ENCODE results near the gene DSC2.

DSC2 gene

DNA sequence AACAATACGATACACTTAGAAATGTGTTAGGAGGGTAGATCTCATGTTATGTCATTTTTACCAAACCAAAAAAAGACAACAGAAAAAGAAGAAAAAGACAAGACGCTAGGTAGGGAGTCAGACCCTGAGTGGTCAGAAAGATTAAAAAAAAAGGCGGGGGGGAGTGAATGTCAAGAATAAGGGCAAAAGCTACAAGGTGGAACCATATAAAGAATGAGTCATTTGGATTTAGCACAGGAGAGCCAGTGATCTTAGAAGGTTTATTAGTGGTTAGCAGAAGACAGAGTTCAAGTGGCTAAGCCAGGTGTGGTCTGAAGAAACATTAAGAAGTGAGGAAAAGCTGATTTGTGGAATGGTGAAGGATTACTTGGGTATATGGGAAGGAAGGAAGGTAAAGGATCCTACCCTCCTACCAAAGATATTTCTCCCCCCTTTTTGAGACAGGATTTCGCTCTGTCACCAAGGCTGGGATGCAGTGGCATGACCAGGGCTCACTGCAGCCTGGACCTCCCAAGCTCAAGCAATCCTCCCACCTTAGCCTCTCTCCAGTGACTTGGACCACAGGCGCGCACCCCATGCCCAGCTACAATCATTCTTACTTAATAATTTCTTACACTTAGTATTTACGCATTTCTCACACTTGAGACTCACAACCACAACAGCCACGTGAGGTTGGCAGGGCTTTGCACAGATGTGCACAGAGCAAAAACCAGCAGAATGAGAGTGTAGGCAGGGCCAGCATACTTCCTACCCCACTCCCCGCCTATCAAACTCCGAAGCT is 2.6 kb downstream of the DSC2 start:
- in situ Hi-C loops (cut with MboI; ENCODE audit: low sequenced_read_pairs), result no loop called here

GRCh38 chr18:31098878-31099277 is 3.3 kb downstream of the DSC2 start:
- in situ Hi-C loops (cut with MboI; ENCODE audit: low sequenced_read_pairs), result no loop called here

GRCh38 chr18:31097666-31098065 is 4.6 kb downstream of the DSC2 start:
- in situ Hi-C loops (cut with MboI; ENCODE audit: low sequenced_read_pairs), result no loop called here

- in situ Hi-C loops (cut with MboI; ENCODE audit: low sequenced_read_pairs), result no loop called here
Observed at GRCh38 chr18:31093880-31094279, 8.3 kb downstream of the DSC2 start.

DNA sequence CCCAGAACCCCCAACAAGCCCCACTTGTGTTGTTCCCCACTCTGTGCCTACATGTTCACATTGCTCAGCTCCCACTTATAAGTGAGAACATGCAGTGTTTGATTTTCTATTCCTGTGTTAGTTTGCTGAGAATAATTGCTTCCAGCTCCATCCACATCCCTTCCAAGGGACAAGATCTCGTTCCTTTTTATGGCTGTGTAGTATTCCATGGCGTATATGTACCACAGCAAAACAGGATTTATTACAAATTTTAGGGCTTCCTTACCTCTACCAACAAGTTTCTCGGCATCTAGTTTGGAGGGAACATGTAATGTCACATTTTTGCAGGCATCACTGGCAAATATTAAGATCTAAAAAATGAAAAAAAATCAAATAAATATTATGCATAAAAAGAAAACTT is 8.9 kb downstream of the DSC2 start:
- in situ Hi-C loops (cut with MboI; ENCODE audit: low sequenced_read_pairs), result no loop called here

- in situ Hi-C loops (cut with MboI; ENCODE audit: low sequenced_read_pairs), result no loop called here
Observed at GRCh38 chr18:31091350-31091749, 10.9 kb downstream of the DSC2 start.

DNA sequence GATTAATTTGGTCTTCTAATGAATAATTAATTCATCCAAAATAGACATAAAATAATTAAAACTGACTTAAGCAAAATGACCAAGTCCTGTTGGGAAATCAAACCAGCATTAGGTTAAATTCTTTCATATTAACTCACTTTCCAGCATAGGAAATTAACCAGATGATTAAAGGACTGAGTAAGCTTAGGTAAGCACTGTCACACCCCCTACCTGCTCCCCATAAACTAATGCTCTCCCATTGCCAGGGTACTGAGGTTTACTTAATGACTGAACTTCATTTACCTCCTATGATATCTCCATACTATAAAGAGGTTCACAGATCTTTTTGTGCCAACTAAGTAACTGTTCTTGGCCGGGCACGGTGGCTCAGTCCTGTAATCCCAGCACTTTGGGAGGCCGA is 13.7 kb downstream of the DSC2 start:
- in situ Hi-C loops (cut with MboI; ENCODE audit: low sequenced_read_pairs), result no loop called here

DNA sequence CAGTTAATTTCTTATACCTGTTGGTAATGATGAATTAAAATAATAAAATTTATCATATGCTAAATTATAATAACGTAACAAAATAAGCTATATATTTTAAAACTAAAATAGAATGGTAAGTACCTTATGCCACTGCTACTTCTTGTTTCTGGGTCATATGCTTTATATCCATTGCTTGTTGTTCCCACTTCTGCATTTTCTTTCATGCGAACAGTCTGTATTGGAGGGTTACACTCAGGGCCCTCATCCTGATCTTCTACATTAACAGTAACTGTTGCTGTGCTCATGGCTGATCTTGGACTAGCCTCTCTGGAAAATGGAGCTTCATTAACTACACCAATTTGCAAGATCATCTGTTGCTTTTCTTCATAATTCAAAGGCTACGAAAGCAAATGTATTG is 22.2 kb downstream of the DSC2 start:
- in situ Hi-C loops (cut with MboI; ENCODE audit: low sequenced_read_pairs), result no loop called here

DNA sequence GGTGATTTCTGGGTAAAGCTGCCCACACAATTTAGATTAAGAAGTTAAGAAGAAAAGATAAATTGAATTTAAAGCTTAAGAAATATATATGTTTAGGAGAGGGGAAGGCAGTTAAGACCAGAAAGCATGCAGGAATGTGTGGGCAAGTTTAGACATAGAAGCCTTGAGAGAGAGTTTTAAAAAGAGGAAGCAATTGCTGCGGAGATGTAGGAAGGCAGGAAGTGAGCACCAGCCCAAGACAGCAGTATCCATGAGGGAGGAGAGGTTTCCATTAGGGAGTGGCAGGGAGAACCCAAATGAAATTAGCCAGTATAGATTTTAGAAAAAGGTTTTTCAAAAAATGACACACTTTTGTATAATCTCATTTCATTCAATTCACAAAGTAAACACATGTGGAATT is 24.3 kb downstream of the DSC2 start:
- in situ Hi-C loops (cut with MboI; ENCODE audit: low sequenced_read_pairs), result no loop called here

DNA sequence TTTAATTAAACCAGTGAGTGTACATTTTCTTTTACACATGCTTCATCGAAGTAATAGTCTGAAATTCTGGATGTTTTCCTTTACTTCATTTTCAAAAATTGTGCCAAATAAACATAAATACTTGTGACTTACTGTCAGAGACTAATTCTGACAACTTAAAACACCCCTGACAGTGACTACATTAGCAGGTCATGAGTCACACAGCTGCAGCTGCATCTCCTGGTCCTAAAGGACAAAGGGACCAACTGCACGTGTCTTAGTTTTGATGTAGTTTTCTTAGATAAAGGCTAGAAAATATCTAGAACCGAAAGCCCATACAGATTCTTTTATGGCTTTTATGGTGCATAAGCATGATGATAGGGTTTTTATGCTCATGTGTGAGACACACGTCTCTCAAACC is 30.0 kb downstream of the DSC2 start:
- in situ Hi-C loops (cut with MboI; ENCODE audit: low sequenced_read_pairs), result no loop called here

DNA sequence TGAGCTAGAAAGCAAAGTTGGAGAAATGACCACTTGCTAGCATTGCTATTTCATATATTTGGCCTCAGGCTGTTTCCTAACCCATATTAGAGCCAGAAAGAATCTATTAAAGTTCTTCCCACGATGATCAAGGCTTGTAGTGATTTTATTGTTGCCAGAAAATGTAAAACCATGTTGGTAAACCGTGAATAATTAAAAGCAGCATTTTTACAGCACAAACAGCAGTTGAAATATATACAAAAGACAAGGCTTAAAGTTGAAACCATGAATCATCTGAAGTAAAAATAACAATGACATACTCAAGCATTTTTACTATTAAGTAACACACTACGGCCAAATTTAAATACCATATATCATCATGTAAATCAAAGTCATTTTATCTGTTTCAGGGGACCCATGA is 32.0 kb downstream of the DSC2 start:
- in situ Hi-C loops (cut with MboI; ENCODE audit: low sequenced_read_pairs), result no loop called here

DNA sequence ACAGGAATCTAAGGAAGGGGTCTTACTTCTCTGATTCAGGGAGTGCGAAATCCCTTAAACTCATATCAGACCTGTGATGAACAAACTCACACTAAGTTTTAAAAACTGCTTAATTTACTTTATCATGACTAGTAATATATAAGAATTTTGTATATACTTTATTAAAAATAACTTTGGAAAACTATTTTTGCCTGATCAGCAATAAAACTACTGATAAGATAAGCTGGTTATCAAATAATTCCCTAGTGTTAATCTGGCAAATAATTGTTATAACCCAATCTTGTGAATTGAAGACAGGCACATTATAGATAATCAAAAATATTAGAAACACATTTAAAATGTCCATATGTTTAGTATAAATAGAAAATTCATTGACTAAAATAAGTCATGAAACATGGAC is 36.0 kb downstream of the DSC2 start:
- in situ Hi-C loops (cut with MboI; ENCODE audit: low sequenced_read_pairs), result no loop called here

DNA sequence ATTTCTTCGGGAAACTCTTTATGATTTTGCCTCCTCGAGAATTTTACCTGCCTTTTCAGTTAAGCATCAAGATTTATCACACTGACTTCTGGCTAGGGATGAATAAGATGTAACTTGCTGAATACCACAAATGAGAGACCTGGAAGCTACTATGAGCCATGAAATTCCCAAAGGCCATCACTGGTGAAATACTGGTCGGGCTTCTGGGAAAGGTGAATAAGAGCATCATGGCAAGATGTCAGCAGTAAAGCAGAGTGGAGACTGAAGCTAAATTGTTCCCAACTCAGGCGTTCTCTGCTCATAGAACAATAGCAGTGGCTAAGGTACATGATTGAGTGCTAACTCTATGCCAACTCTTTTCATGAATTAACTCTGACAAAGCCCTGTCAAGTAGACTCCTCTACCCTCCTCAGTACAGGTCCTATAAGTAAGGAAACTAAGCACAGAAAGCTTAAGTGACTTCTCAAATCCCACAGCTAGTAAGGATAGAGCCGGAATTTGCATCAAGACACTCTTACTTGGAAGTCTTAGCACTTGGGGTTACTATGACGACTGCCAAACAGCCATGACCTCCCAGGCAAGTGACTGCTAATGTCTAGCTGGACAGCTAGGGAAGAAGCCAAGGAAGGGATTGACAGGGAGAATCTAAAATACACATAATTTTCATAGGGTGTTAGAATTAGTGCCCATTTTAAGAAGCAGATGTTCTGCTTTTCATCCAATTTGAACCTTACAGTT is 37.0 kb downstream of the DSC2 start:
- in situ Hi-C loops (cut with MboI; ENCODE audit: low sequenced_read_pairs), result no loop called here

DNA sequence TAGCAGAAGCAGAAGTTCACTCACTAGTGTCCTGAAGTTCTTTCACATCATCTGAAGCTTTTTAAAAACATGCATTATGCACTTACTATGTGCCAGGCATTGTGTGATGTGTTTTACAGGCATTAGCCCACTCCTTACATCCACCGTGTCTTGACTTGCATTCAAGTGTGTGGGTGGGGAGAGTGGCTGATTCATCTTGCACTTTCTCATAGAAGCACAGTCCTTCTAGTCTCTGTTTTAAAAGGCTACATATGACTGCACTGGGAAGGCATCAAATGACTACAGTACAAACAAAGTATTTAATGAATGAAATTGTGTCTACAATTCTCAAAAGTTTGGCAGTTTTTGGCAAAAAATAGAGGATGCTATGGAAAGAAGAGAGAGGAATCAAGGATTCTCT is 38.1 kb downstream of the DSC2 start:
- in situ Hi-C loops (cut with MboI; ENCODE audit: low sequenced_read_pairs), result no loop called here

DNA sequence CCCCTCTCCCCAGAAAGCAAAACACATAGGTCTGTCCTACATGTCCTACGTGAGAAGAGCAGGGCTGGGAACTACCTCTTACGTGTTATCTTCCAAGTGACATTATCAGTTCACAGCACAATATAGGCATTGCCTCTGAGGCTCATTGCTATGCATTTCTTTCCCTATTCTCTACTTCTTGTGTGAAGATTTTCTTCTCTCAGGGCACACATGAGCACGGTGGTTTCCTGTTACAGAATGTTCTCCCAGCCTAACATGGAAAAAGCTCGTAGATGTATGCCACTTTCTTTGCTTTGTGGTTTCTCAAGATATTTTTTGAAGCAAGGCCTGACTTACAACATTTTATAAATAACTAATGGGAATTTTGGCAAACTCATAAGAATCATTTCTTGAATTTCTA is 40.3 kb downstream of the DSC2 start:
- in situ Hi-C loops (cut with MboI; ENCODE audit: low sequenced_read_pairs), result no loop called here

DNA sequence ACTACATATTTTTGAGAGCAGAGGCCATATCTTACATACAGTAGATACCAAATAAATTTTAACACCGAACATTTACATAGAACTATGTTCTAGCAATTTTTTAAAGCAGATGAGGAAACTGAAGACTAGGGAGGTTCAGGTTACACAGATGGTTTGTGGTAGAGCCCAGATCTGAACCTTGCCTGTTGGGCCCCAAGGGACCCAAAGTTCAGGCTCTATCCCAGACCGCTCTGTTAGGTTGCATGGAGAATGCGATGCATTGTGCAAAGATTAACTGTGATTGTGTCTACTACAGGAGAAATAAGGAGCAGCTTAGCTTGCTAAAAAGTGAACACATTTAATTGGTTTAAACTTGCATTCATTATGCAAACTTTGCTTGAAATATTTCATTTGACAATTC is 43.3 kb downstream of the DSC2 start:
- in situ Hi-C loops (cut with MboI; ENCODE audit: low sequenced_read_pairs), result no loop called here

GRCh38 chr18:31057917-31058316 is 44.3 kb downstream of the DSC2 start:
- in situ Hi-C loops (cut with MboI; ENCODE audit: low sequenced_read_pairs), result no loop called here

DNA sequence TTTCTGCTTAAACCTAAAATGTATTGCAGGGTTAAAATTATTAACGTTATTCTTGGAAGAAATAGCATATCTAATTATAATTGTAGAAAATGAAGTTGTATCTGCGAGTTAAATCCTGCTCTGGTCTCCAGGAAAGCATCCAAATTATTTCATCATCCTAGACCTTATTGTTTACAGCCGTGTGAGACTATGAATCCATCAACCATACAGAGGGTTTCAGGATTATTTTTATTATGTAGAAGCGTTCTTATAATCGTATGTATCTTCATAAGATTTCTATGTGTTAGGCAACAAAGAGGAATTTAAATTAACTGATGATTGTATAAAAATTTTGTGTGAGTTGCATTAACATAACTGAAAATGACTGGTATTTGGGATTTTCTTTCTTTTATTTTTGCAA is 45.2 kb downstream of the DSC2 start:
- in situ Hi-C loops (cut with MboI; ENCODE audit: low sequenced_read_pairs), result no loop called here

- in situ Hi-C loops (cut with MboI; ENCODE audit: low sequenced_read_pairs), result no loop called here
Observed at GRCh38 chr18:31056296-31056695, 45.9 kb downstream of the DSC2 start.

- in situ Hi-C loops (cut with MboI; ENCODE audit: low sequenced_read_pairs), result no loop called here
Observed at GRCh38 chr18:31050635-31051034, 51.6 kb downstream of the DSC2 start.

- in situ Hi-C loops (cut with MboI; ENCODE audit: low sequenced_read_pairs), result no loop called here
Observed at GRCh38 chr18:31049189-31049588, 53.0 kb downstream of the DSC2 start.

DNA sequence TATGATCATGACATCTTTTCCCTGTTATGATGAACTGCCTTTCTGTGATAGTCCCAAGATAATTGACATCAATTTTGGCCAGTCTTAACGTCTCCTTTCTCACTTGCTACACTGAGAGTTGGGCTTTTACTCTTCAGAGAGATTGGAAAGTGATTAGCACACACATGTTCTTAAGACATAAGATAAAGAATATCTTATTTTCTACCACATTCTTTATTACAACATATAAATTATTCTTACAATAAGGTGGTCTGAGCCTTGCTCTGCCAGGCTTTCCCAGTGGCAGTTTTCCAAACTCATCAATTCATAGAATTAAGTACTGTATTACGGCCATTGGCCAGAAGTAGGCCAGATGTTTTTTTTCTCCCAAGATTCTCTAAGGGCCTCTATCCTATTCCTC is 54.0 kb downstream of the DSC2 start:
- in situ Hi-C loops (cut with MboI; ENCODE audit: low sequenced_read_pairs), result no loop called here

GRCh38 chr18:31046916-31047315 is 55.3 kb downstream of the DSC2 start:
- in situ Hi-C loops (cut with MboI; ENCODE audit: low sequenced_read_pairs), result no loop called here

All from HL-60/S4 (cell line).